ENCODE results near the gene RAPGEF6. TPM values are rescaled to one million over a fixed set of nuclear protein-coding genes. Genes with fewer than 3 reads are reported as not detected.

RAPGEF6 gene
- total RNA-seq, 2 donors from 2014 or later: 16.5 to 50.0 TPM

DNA sequence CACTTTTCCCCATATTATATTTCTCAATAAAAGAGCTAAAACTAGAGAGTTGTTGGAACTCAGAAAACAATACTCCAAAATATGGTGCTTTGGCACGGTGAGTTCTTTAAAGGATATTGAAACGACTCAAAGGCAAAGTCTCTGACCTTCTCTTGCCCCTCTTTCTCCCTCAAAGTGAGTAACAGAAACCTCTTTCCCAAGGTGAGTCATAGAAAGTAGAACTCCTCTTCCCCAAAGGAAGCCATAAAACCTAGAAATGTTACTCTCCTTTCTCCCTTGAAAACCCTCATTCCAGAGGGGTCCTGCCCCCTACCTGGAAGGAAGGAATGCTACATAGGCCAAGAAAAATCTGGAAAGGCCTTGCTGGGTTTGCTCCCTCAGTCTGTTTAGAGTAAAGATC, 47.5 kb downstream of the RAPGEF6 start:
- Histone ChIP-seq H3K27ac (no peak overlapping the region), H3K36me3 (no peaks in the 10 kb centered on the region), H3K9me3 (no peaks in the 10 kb centered on the region), H3K4me1 (ENCODE audit: control insufficient read depth in 1 of 2, low read depth in 2 of 2) (no peaks in the 10 kb centered on the region), H3K4me3 (no peak overlapping the region), H3K27me3 (replicated peaks; ENCODE audit: insufficient read depth) (no peaks in the 10 kb centered on the region)
- TF ChIP-seq, protein P1, sequence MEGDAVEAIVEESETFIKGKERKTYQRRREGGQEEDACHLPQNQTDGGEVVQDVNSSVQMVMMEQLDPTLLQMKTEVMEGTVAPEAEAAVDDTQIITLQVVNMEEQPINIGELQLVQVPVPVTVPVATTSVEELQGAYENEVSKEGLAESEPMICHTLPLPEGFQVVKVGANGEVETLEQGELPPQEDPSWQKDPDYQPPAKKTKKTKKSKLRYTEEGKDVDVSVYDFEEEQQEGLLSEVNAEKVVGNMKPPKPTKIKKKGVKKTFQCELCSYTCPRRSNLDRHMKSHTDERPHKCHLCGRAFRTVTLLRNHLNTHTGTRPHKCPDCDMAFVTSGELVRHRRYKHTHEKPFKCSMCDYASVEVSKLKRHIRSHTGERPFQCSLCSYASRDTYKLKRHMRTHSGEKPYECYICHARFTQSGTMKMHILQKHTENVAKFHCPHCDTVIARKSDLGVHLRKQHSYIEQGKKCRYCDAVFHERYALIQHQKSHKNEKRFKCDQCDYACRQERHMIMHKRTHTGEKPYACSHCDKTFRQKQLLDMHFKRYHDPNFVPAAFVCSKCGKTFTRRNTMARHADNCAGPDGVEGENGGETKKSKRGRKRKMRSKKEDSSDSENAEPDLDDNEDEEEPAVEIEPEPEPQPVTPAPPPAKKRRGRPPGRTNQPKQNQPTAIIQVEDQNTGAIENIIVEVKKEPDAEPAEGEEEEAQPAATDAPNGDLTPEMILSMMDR (IDR thresholded peaks at IDR 0.05): no peak
- DNase-seq (ENCODE audit: low spot score) (no peak), ATAC-seq (ENCODE audit: insufficient number of reproducible peaks, low FRiP score, low read depth) (no peak)

DNA sequence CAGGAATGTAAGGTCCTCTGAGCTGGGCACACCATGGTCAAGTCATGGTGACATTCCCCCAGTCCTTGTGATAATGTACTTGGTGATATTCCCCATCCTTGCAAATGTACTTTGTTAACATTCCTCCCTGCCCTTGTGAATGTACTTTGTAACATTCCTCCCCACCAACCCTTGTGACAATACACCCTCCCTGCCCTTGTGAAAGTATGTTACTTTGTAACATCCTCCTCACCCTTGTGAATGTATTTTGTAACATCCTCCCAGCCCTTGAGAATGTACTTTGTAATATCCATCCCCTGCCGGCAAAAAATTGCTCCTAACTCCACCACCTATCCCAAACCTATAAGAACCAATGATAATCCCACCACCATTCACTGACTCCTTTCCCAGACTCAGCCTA, 53.3 kb downstream of the RAPGEF6 start:
- ATAC-seq (ENCODE audit: insufficient number of reproducible peaks, low FRiP score, low read depth): no peak
- no peaks in the 10 kb centered on the region for H3K27me3 ChIP-seq (replicated peaks; ENCODE audit: insufficient read depth)
- H3K4me3 ChIP-seq: no peak overlapping the region
- no peaks in the 10 kb centered on the region for H3K36me3 ChIP-seq
- no peak overlapping the region for H3K27ac ChIP-seq
- TF ChIP-seq, protein P1 (IDR thresholded peaks at IDR 0.05): no peak
- no peaks in the 10 kb centered on the region for H3K4me1 ChIP-seq (ENCODE audit: control insufficient read depth in 1 of 2, low read depth in 2 of 2)
- no peak for DNase-seq (ENCODE audit: low spot score)
- H3K9me3 ChIP-seq: no peaks in the 10 kb centered on the region

DNA sequence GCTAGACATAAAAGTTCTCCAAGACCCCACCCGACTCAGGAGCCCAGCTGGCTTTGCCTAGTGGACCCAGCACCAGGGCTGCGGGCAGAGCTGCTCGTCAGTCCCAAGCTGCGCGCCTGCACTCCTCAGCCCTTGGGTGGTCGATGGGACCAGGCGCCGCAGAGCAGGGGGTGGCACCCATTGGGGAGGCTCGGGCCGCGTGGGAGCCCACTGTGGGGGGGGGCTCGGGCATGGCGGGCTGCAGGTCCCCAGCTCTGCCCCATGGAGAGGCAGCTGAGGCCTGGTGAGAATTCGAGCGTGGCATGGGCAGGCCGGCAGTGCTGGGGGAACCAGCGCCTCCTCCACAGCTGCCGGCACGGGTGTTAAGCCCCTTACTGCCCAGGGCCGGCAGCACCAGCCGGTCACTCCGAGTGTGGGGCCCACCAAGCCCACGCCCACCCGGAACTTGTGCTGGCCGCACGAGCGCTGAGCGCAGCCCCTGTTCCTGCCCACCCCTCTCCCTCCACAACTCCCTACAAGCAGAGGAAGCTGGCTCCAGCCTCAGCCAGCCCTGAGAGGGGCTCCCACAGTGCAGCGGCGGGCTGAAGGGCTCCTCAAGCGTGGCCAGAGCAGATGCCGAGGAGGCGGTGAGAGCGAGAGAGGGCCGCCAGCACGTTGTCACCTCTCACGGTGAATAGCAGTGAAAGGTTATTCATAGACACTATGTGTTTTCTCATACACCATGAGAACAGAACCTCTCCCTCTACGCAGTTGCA, 54.9 kb downstream of the RAPGEF6 start:
- ATAC-seq (ENCODE audit: insufficient number of reproducible peaks, low FRiP score, low read depth): no peak
- DNase-seq (ENCODE audit: low spot score): no peak

DNA sequence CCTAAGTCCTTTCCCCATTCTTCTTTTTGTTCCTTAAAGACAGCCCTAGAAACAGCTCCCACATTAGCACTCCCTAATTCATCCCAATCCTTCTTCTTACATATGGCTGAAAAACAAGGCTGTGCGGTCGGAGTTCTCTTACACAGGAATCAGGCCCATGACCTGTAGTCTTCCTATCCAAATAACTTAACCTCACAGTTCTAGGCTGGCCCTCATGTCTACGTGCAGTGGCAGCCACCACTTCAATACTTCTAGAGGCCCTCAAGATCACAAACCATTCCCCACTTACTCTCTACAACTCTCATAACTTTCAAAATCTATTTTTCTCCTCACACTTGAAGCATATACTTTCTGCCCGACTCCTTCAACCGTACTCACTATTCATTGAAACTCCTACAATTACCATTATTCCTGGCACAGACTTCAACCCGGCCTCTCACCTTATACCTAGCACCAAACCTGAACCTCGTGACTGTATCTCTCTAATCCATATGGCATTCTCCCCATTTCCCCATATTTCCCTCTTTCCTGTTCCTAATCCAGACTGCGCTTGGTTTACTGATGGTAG, 59.3 kb downstream of the RAPGEF6 start:
- TF ChIP-seq, protein P1 (IDR thresholded peaks at IDR 0.05): no peak
- no peaks in the 10 kb centered on the region for H3K36me3 ChIP-seq
- H3K27me3 ChIP-seq (replicated peaks; ENCODE audit: insufficient read depth): no peaks in the 10 kb centered on the region
- no peaks in the 10 kb centered on the region for H3K9me3 ChIP-seq
- H3K4me1 ChIP-seq (ENCODE audit: control insufficient read depth in 1 of 2, low read depth in 2 of 2): no peaks in the 10 kb centered on the region
- no peak overlapping the region for H3K4me3 ChIP-seq
- ATAC-seq (ENCODE audit: insufficient number of reproducible peaks, low FRiP score, low read depth): no peak
- no peak for DNase-seq (ENCODE audit: low spot score)
- no peak overlapping the region for H3K27ac ChIP-seq

More for the DNA sequence above, 54.9 kb downstream of the RAPGEF6 start:
- TF ChIP-seq, protein P1 (IDR thresholded peaks at IDR 0.05): no peak
- no peak overlapping the region for H3K27ac ChIP-seq
- H3K4me1 ChIP-seq (ENCODE audit: control insufficient read depth in 1 of 2, low read depth in 2 of 2): no peaks in the 10 kb centered on the region
- H3K4me3 ChIP-seq: no peak overlapping the region
- H3K27me3 ChIP-seq (replicated peaks; ENCODE audit: insufficient read depth): no peaks in the 10 kb centered on the region
- no peaks in the 10 kb centered on the region for H3K36me3 ChIP-seq
- no peaks in the 10 kb centered on the region for H3K9me3 ChIP-seq

DNA sequence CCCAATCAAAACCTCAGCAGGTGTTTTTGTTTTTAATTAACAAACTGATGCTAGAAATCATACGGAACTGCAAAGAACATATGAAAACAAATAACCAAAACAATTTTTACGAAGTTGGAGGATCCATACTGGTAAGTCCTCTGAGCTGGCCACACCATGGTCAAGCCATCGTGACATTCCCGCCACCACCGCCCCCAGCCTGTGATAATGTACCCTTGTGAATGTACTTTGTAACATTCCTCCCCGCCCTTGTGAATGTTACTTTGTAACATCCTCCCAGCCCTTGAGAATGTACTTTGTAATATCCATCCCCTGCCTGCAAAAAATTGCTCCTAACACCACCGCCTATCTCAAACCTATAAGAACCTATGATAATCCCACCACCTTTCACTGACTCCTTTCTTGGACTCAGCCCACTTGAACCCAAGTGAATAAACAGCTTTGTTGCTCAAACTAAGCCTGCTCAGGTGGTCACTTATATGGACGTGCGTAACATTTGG, 63.3 kb downstream of the RAPGEF6 start:
- ATAC-seq (ENCODE audit: insufficient number of reproducible peaks, low FRiP score, low read depth) (no peak), DNase-seq (ENCODE audit: low spot score) (no peak)
- Histone ChIP-seq H3K4me1 (ENCODE audit: control insufficient read depth in 1 of 2, low read depth in 2 of 2) (no peaks in the 10 kb centered on the region), H3K27ac (no peak overlapping the region), H3K36me3 (no peaks in the 10 kb centered on the region), H3K9me3 (no peaks in the 10 kb centered on the region), H3K27me3 (replicated peaks; ENCODE audit: insufficient read depth) (no peaks in the 10 kb centered on the region), H3K4me3 (no peak overlapping the region)
- TF ChIP-seq, protein P1 (IDR thresholded peaks at IDR 0.05): no peak

Data from thoracic aorta (tissue), 2 donors.